PC-9 (cell line): Measurements from ENCODE around the gene NTM.

Experiments used
- CTCF ChIP-seq: fragments of 200-600 bp; sonication (generic); conservative IDR thresholded peaks from 2 replicates; pipeline ENCODE4 v1.6.1; 2017; ENCODE audit warnings: mixed run types, antibody characterized with exemption, mild to moderate bottlenecking, moderate library complexity
- EZH2 ChIP-seq: fragments of 200-600 bp; sonication (generic); IDR thresholded peaks from 2 replicates; pipeline ENCODE4 v1.8.0; 2017; ENCODE audit warnings: antibody characterized with exemption, low read depth

DNA sequence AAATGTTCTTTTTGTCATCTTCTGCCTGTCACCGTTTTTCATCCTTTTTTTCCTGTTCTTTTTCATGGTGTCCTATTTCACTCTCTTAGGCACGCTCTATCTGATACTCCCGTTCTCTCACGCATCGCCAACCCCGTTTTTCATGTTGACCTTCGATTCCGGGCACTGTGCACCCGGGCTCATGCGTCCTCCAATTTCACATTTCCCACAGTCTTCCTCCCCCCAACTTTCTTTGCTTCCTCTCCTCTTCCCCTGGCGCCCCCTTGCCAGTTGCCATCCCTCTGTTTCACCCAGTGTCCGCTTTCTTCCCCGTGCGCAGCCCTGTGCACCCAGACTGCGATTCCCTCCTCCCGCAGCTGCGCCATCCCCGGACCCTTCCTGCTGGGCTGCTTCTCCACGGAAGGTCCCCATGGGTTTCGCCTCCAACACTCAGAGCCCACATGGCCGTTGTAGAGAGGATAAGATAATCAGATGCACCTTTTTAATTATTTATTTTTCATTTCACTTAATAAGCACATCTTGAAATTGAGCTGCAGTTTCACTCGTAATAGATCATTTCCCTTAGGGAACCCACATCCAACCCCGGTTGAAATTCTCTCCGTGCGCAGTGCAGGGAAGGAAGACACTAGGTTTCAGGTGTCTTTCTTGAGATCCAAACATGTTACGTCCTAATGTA is 791.1 kb downstream of the NTM start:
- no peak for TF ChIP-seq CTCF
- TF ChIP-seq EZH2, result no peak
